NCI-H2107 treated with DMSO at 0.1 percent for 48 hours (cell line): ENCODE data around the gene HEMGN.
A peak's percentile ranks its signal among the peaks of the same experiment; 100 is the strongest.
"Not testable (repeated sequence)": the region's sequence is repeated elsewhere in the genome, so short reads cannot be mapped to it uniquely, and the experiment has no call there.

Experiments used
- DNase-seq: peaks from one replicate; lab custom pipeline; 2025; ENCODE audit not compliant: unreplicated experiment; lab: John Stamatoyannopoulos, UW

HEMGN gene, protein sequence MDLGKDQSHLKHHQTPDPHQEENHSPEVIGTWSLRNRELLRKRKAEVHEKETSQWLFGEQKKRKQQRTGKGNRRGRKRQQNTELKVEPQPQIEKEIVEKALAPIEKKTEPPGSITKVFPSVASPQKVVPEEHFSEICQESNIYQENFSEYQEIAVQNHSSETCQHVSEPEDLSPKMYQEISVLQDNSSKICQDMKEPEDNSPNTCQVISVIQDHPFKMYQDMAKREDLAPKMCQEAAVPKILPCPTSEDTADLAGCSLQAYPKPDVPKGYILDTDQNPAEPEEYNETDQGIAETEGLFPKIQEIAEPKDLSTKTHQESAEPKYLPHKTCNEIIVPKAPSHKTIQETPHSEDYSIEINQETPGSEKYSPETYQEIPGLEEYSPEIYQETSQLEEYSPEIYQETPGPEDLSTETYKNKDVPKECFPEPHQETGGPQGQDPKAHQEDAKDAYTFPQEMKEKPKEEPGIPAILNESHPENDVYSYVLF

GRCh38 chr9:97938081-97938644 is at the start of gene HEMGN:
Gene HEMGN (minus strand): TSS chr9:97938172. CDS start chr9:97938136, 36 bp downstream.
- DNase-seq = no peak

DNA sequence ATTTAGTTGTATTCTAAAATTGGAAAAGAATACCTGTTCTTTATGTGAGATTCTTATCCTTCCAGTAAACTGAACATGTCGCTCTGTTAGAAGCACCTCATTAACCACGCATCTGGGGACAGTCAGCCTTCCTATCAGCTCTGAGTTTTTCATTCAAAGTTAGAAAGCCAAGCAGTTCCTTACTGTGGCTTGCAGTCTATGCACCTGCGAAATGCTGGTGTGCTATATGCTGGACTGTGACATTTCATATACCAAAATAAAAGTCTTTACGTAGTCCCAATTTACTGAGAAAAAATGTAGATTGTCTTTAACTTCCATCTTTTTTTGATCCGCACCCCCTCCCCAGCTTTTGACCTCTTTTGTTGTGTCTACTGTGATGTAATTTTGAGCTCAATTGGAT is 49.5 kb upstream of the HEMGN start:
- no peak for DNase-seq

DNA sequence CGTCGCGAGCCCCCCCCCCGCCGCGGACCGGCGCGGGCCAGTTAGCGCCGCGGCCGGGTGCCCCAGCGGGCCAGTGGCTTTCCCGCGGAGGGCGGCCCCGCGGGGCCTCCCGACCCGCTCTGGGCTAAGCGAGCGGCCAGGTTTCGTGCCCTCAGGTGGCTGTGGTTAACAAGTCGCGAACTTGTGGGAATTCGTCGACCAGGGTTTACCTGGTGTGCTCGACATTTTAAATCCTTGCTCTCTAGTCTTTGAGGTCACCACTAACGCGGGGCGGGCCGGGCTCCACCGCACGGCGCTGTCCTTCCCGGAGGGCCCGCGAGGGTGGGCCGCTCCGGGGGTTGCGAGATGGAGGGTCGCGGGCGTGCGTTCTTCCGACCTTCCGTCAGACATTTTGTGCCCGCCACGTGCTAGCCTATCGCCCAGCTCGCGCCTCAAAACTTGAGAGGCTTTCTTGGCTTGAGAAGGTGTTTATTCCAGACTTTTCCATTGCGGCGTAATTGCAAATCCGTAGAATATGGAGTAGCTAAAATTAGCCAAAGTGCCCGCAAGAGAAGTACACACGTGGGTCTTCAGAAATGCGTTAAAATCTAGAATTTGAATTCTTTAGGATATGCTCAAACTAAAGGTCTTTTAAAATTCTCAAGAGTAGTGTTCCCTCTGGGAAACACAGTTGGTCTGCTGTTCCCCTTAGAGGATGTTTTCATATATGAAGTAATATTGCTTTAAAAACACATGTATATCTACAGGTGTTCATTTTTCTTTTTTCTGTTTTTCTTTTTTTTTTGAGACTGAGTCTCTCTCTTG is 47.3 kb upstream of the HEMGN start:
- no peak for DNase-seq

GRCh38 chr9:97984188-97985057 is 46.5 kb upstream of the HEMGN start:
- no peak for DNase-seq

GRCh38 chr9:97983589-97984187 is 45.7 kb upstream of the HEMGN start:
- no peak for DNase-seq

- DNase-seq = peak; percentile 70
These were observed 45.0 kb upstream of the HEMGN start, which contains the start of gene ANP32B for GRCh38 chr9:97982683-97983588. Gene ANP32B (plus strand): TSS chr9:97983341. CDS start chr9:97983556, 215 bp downstream.

- no peak for DNase-seq
These were observed 44.1 kb upstream of the HEMGN start for GRCh38 chr9:97981846-97982682.

- DNase-seq = no peak
These were observed 43.2 kb upstream of the HEMGN start for GRCh38 chr9:97980918-97981845.

DNA sequence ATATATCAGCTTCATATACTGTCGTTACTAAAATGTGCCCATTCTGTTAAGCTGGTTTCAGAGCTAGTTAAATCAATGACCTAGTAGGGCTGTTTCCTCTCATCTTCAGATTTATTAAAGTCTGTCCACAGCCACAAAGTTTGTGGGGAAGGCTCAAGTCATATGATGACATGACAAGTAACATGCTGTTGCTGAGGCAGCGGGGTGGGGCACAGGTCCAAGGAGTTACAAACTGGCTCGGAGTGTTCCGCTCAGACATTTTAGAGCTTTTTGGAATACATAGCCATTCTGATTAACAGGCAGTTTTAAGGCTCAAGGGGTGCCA is 42.5 kb upstream of the HEMGN start:
- DNase-seq = no peak

GRCh38 chr9:97979788-97980478 is 42.0 kb upstream of the HEMGN start:
- no peak for DNase-seq

DNA sequence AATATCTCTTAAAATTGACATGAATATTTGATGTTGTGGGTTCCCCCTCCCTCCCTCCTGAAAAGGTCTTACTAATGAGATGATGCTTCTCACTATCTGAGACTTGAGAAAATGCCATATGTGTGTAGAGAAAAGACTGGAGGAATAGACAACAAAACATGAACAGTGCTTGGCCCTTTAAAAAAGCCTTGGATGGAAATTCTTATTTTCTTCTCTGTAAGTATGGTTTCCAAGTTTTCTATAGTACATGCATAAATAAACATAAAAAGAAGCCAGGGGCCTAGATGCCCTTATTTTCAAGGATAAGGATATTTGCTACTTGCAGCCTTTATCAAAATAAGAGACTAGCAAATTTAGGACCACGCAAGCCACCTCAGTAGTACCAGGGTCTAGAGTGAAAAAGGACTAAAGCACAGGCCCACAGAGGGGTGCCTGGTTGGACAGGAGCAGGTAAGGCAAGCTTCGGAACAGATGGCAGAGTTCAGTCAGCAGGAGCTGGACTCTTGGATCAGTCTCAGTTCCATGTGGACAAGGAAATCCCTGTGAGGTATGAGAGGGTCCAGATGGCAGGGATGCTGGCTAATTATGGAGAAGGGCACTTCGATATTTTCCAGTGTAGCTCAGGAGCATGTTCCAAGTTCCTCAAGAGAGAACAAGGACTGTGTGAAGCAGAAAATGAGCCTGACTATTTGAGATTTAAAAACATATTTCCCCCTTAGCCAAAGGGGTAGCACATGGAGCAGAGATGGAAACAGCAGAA is 40.6 kb upstream of the HEMGN start:
- no peak for DNase-seq

GRCh38 chr9:97976633-97977032 is 38.7 kb upstream of the HEMGN start:
- not testable (repeated sequence) for DNase-seq

DNA sequence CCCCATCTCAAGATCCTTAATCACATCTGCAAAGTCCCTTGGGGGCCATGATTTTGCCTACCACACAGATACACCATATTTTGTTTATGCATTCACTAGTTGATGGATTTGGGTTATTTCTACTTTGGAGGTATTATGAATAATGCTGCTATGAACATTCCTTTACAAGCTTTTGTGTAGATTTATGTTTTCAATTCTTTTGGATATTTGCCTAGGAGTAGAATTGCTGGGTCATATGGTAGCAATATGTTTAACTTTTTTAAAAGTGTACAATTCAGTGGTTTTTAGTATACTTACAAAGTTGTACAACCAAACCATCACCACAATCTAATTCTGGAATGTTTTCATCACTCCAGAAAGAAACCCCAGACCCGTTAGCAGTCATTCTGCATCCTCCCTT is 37.4 kb upstream of the HEMGN start:
- DNase-seq = no peak

GRCh38 chr9:97972753-97973152 is 34.8 kb upstream of the HEMGN start:
- DNase-seq = no peak

DNA sequence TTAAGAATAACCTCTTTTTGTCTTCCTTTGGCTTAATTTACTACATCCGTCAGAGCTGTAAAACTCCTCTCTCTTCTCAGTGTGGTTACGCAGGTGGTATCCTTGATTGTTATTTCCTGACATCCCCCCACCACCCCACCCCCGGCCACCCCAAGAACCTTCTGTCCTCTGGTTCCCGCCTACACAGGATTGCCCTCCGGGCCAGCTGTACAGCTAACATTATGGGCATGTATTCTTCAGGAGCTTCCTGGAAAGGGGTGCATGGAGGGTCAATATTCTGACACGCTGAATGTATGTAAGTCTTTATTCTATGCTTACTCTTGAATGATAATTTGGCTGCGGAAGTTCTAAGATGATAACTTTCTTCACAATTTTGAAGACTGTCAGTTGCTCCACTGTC is 32.2 kb upstream of the HEMGN start:
- DNase-seq = no peak

- DNase-seq = no peak
These were observed 31.0 kb upstream of the HEMGN start for GRCh38 chr9:97969014-97969413.
